SK-N-SH treated with all-trans-retinoic acid at 6 μM for 48 hours (cell line): ENCODE results near the gene SCN1A.

Experiments
- ARNTL ChIP-seq: fragments of 450-650 bp; formaldehyde crosslinking; IDR thresholded peaks from 2 replicates; pipeline ENCODE4 v1.5.0; 2020; ENCODE audit warnings: low read depth, mild to moderate bottlenecking, moderate library complexity, borderline replicate concordance
- BACH2 ChIP-seq: fragments of 250-450 bp; sonication (Bioruptor Pico); IDR thresholded peaks from 2 replicates; pipeline ENCODE4 v1.9.0; 2021; ENCODE audit warnings: mild to moderate bottlenecking, borderline replicate concordance
- CSDC2 ChIP-seq: fragments of 250-450 bp; sonication (Bioruptor Pico); IDR thresholded peaks from 2 replicates; pipeline ENCODE4 v1.5.0; 2020; ENCODE audit warnings: mild to moderate bottlenecking, moderate library complexity
- ESRRG ChIP-seq: fragments of 250-450 bp; sonication (Bioruptor Pico); IDR thresholded peaks from 2 replicates; pipeline ENCODE4 v1.6.1; 2021; ENCODE audit warnings: mild to moderate bottlenecking
- RARB ChIP-seq: fragments of 250-450 bp; sonication (Bioruptor Pico); IDR thresholded peaks from 2 replicates; pipeline ENCODE4 v1.8.0; 2021; ENCODE audit warnings: mild to moderate bottlenecking, moderate library complexity
- ZFP3 ChIP-seq: fragments of 250-450 bp; sonication (Bioruptor Pico); IDR thresholded peaks from 2 replicates; pipeline ENCODE4 v1.5.0; 2020; ENCODE audit warnings: mild to moderate bottlenecking, moderate library complexity
- ZFP30 ChIP-seq: fragments of 450-650 bp; formaldehyde crosslinking; IDR thresholded peaks from 2 replicates; pipeline ENCODE4 v1.5.0; 2022; ENCODE audit warnings: mild to moderate bottlenecking, moderate library complexity
- TF ChIP-seq, protein P1 (sequence below): fragments of 250-450 bp; sonication (Bioruptor Pico); IDR thresholded peaks from 2 replicates; pipeline ENCODE4 v1.8.0; 2020; ENCODE audit warnings: mild to moderate bottlenecking, moderate library complexity, borderline replicate concordance
- TF ChIP-seq, protein P2 (sequence below): fragments of 250-450 bp; sonication (Bioruptor Pico); IDR thresholded peaks from 2 replicates; pipeline ENCODE4 v1.5.0; 2020; ENCODE audit warnings: mild to moderate bottlenecking, moderate library complexity
- TF ChIP-seq, protein P3 (sequence below): fragments of 250-450 bp; sonication (Bioruptor Pico); IDR thresholded peaks from 2 replicates; pipeline ENCODE4 v1.5.1; 2020; ENCODE audit warnings: low read depth, mild to moderate bottlenecking, moderate library complexity
- TF ChIP-seq, protein P4 (sequence below): fragments of 250-450 bp; sonication (Bioruptor Pico); IDR thresholded peaks from 2 replicates; pipeline ENCODE4 v1.8.0; 2021; ENCODE audit warnings: low read depth, mild to moderate bottlenecking, moderate library complexity, borderline replicate concordance

DNA sequence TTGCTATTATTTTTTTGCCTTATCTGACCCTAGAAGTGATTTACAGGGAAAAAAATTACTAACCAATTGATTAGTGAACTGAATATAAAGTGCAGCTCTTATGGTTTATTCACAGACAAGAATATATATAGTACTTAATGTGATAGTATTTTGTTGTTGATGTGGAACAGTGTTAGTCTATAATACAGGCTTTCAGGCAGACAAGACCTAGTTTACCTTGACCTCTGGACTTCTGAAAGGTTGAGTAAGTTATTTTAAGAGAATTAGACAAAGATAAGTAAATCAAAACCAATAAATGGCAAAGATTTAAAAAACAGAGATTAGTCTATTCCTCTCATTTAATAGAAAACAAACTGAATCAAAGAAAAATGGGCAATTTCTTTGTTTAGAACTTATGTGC is 46.0 kb downstream of the SCN1A start:
- TF ChIP-seq CSDC2 (CRISPR knock-in tag) (no peak), ZFP3 (no peak), ARNTL (CRISPR knock-in tag) (no peak), BACH2 (CRISPR knock-in tag) (no peak), ESRRG (CRISPR knock-in tag) (no peak), ZFP30 (CRISPR knock-in tag) (no peak), RARB (CRISPR knock-in tag) (no peak)
- TF ChIP-seq, protein P1, sequence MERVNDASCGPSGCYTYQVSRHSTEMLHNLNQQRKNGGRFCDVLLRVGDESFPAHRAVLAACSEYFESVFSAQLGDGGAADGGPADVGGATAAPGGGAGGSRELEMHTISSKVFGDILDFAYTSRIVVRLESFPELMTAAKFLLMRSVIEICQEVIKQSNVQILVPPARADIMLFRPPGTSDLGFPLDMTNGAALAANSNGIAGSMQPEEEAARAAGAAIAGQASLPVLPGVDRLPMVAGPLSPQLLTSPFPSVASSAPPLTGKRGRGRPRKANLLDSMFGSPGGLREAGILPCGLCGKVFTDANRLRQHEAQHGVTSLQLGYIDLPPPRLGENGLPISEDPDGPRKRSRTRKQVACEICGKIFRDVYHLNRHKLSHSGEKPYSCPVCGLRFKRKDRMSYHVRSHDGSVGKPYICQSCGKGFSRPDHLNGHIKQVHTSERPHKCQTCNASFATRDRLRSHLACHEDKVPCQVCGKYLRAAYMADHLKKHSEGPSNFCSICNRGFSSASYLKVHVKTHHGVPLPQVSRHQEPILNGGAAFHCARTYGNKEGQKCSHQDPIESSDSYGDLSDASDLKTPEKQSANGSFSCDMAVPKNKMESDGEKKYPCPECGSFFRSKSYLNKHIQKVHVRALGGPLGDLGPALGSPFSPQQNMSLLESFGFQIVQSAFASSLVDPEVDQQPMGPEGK (CRISPR knock-in tag), result no peak
- TF ChIP-seq, protein P2, sequence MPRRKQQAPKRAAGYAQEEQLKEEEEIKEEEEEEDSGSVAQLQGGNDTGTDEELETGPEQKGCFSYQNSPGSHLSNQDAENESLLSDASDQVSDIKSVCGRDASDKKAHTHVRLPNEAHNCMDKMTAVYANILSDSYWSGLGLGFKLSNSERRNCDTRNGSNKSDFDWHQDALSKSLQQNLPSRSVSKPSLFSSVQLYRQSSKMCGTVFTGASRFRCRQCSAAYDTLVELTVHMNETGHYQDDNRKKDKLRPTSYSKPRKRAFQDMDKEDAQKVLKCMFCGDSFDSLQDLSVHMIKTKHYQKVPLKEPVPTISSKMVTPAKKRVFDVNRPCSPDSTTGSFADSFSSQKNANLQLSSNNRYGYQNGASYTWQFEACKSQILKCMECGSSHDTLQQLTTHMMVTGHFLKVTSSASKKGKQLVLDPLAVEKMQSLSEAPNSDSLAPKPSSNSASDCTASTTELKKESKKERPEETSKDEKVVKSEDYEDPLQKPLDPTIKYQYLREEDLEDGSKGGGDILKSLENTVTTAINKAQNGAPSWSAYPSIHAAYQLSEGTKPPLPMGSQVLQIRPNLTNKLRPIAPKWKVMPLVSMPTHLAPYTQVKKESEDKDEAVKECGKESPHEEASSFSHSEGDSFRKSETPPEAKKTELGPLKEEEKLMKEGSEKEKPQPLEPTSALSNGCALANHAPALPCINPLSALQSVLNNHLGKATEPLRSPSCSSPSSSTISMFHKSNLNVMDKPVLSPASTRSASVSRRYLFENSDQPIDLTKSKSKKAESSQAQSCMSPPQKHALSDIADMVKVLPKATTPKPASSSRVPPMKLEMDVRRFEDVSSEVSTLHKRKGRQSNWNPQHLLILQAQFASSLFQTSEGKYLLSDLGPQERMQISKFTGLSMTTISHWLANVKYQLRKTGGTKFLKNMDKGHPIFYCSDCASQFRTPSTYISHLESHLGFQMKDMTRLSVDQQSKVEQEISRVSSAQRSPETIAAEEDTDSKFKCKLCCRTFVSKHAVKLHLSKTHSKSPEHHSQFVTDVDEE, result no peak
- TF ChIP-seq, protein P3, sequence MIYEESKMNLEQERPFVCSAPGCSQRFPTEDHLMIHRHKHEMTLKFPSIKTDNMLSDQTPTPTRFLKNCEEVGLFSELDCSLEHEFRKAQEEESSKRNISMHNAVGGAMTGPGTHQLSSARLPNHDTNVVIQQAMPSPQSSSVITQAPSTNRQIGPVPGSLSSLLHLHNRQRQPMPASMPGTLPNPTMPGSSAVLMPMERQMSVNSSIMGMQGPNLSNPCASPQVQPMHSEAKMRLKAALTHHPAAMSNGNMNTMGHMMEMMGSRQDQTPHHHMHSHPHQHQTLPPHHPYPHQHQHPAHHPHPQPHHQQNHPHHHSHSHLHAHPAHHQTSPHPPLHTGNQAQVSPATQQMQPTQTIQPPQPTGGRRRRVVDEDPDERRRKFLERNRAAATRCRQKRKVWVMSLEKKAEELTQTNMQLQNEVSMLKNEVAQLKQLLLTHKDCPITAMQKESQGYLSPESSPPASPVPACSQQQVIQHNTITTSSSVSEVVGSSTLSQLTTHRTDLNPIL (CRISPR knock-in tag), result no peak
- TF ChIP-seq, protein P4, sequence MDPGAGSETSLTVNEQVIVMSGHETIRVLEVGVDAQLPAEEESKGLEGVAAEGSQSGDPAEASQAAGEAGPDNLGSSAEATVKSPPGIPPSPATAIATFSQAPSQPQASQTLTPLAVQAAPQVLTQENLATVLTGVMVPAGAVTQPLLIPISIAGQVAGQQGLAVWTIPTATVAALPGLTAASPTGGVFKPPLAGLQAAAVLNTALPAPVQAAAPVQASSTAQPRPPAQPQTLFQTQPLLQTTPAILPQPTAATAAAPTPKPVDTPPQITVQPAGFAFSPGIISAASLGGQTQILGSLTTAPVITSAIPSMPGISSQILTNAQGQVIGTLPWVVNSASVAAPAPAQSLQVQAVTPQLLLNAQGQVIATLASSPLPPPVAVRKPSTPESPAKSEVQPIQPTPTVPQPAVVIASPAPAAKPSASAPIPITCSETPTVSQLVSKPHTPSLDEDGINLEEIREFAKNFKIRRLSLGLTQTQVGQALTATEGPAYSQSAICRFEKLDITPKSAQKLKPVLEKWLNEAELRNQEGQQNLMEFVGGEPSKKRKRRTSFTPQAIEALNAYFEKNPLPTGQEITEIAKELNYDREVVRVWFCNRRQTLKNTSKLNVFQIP (CRISPR knock-in tag), result no peak
